B cell (primary cell): ENCODE results near the gene AS3MT.

Source experiments
- EZH2 ChIP-seq: IDR thresholded peaks from 2 replicates; pipeline ENCODE4 v1.6.1; 2012; ENCODE audit warnings: borderline replicate concordance, low read depth, mild to moderate bottlenecking, moderate library complexity, low read length; ENCODE audit not compliant: insufficient read depth, poor library complexity, severe bottlenecking
- TF ChIP-seq, protein P1 (sequence below): fragments of 200-600 bp; IDR thresholded peaks from one replicate; pipeline ENCODE4 v1.8.0; 2022; ENCODE audit warnings: antibody characterized with exemption, mild to moderate bottlenecking

DNA sequence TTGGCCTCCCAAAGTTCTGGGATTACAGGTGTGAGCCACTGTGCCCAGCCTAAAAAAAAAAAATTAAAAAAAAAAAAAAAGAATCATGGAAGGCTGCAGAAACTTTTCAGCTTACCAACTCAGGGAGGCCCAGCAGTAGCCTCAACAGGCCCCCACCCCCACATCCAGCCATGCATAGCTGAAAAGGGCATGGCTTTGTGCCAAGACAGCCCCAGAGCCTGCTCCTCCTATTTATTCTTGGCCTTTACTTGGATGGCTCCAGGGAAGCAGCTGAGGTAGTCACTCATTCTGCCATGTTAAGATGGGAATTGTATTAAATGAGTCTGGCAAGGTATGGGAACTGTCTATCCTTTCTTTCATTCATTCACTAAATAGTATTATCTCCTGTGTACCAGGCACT is 35.1 kb downstream of the AS3MT start:
- TF ChIP-seq, protein P1, sequence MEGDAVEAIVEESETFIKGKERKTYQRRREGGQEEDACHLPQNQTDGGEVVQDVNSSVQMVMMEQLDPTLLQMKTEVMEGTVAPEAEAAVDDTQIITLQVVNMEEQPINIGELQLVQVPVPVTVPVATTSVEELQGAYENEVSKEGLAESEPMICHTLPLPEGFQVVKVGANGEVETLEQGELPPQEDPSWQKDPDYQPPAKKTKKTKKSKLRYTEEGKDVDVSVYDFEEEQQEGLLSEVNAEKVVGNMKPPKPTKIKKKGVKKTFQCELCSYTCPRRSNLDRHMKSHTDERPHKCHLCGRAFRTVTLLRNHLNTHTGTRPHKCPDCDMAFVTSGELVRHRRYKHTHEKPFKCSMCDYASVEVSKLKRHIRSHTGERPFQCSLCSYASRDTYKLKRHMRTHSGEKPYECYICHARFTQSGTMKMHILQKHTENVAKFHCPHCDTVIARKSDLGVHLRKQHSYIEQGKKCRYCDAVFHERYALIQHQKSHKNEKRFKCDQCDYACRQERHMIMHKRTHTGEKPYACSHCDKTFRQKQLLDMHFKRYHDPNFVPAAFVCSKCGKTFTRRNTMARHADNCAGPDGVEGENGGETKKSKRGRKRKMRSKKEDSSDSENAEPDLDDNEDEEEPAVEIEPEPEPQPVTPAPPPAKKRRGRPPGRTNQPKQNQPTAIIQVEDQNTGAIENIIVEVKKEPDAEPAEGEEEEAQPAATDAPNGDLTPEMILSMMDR: no peak
- TF ChIP-seq EZH2: no peak
